CD4-positive, alpha-beta memory T cell (primary cell): ENCODE measurements around the gene CDKAL1. TPM values are rescaled to one million over a fixed set of nuclear protein-coding genes. Genes with fewer than 3 reads are reported as not detected.

Experiments used
- CTCF ChIA-PET: fragments of 350-600 bp; sonication (Branson Sonifier 250); formaldehyde crosslinking; loops from one replicate; lab custom pipeline; 2021; ENCODE audit warnings: inconsistent platforms; ENCODE audit not compliant: partially characterized antibody; lab: Charles Lee
- POLR2A ChIA-PET: fragments of 350-600 bp; sonication (Branson Sonifier 250); formaldehyde crosslinking; loops from one replicate; lab custom pipeline; 2021; ENCODE audit not compliant: partially characterized antibody; lab: Charles Lee
- DNase-seq, 5 donors: peaks; one replicate each; pipeline versions ENCODE4 v3.0.0 to v3.0.0-alpha.2; 2020 to 2022; ENCODE audit warnings: mixed read lengths in 1 of 5
- H3K27ac ChIP-seq: one replicate; pipeline ENCODE4 v1.7.0; 2013; ENCODE audit warnings: low read depth, low read length
- H3K27me3 ChIP-seq: 2 replicates; pipeline ENCODE4 v1.7.0; 2013; ENCODE audit warnings: mild to moderate bottlenecking, low read length, moderate library complexity; ENCODE audit not compliant: insufficient read depth
- H3K36me3 ChIP-seq: 2 replicates; pipeline ENCODE4 v1.7.0; 2013; ENCODE audit warnings: mild to moderate bottlenecking, low read length, moderate library complexity; ENCODE audit not compliant: insufficient read depth
- H3K4me1 ChIP-seq: 2 replicates; pipeline ENCODE4 v1.7.0; 2013; ENCODE audit warnings: mild to moderate bottlenecking, low read length, moderate library complexity; ENCODE audit not compliant: insufficient read depth
- H3K4me3 ChIP-seq, 2 donors: one replicate each; pipeline ENCODE4 v1.7.0; 2013; ENCODE audit warnings: low read length in 2 of 2, mild to moderate bottlenecking in 1 of 2
- H3K9me3 ChIP-seq, 2 donors: one replicate each; pipeline ENCODE4 v1.7.0; 2013; ENCODE audit warnings: low read length in 2 of 2, control low read depth in 1 of 2; ENCODE audit not compliant: control insufficient read depth in 1 of 2
- H3K27ac Mint-ChIP-seq, 7 donors: one replicate each; pipeline ENCODE4 v1.8.0; 2020 to 2021; ENCODE audit warnings: mixed read lengths in 7 of 7, mild to moderate bottlenecking in 6 of 7, inconsistent platforms in 3 of 7, moderate library complexity in 3 of 7
- H3K27me3 Mint-ChIP-seq, 2 donors: one replicate each; pipeline ENCODE4 v1.8.0; 2020 to 2021; ENCODE audit warnings: mixed read lengths in 2 of 2
- H3K36me3 Mint-ChIP-seq, 2 donors: one replicate each; pipeline ENCODE4 v1.8.0; 2020 to 2021; ENCODE audit warnings: mixed read lengths in 2 of 2, inconsistent platforms in 1 of 2, mild to moderate bottlenecking in 1 of 2
- H3K4me1 Mint-ChIP-seq, 4 donors: one replicate each; pipeline ENCODE4 v1.8.0; 2020 to 2021; ENCODE audit warnings: mixed read lengths in 4 of 4, mild to moderate bottlenecking in 1 of 4
- H3K4me3 Mint-ChIP-seq, 8 donors: one replicate each; pipeline ENCODE4 v1.8.0; 2020 to 2021; ENCODE audit warnings: mixed read lengths in 8 of 8, mild to moderate bottlenecking in 7 of 8, moderate library complexity in 6 of 8, inconsistent platforms in 3 of 8
- H3K9me3 Mint-ChIP-seq, 8 donors: one replicate each; pipeline ENCODE4 v1.8.0; 2020 to 2021; ENCODE audit warnings: mixed read lengths in 8 of 8, mild to moderate bottlenecking in 5 of 8, inconsistent platforms in 3 of 8, moderate library complexity in 1 of 8
- intact Hi-C: fragments of 100-400 bp; cut with micrococcal nuclease; formaldehyde crosslinking; loops from one replicate; pipeline ENCODE4 v1.15.1; 2023
- polyA plus RNA-seq, 2 donors: library from polyadenylated mRNA; unstranded; fragments of 300-500 nt; fragmentation: Illumina TruSeq; gene quantifications; one replicate each; pipeline ENCODE4 v1.2.3, GENCODE V29; 2021
- total RNA-seq, 2 experiments: library from RNA; stranded (reverse); gene quantifications; one replicate each; pipeline ENCODE4 v1.2.3, GENCODE V29; 2021

Gene CDKAL1
- total and polyA plus RNA-seq, 4 experiments from 2014 or later: 22.3 to 41.8 (median 26.8) TPM

- Mint-ChIP-seq H3K4me1 (peaks cover 33 to 72% (median 57%) of the 10 kb centered on the region in 4 donors), H3K9me3 (no peaks in the 10 kb centered on the region), H3K4me3 (peak overlapping the region in 1 of 8 donors; percentile 23), H3K27me3 (no peaks in the 10 kb centered on the region), H3K27ac (no peak overlapping the region), H3K36me3 (peaks cover 28 to 67% of the 10 kb centered on the region in 2 donors)
- intact Hi-C loops: no loop called here
- peaks cover 15% of the 10 kb centered on the region for H3K36me3 ChIP-seq
- ChIA-PET POLR2A (no interaction called here), CTCF (interaction anchor here (0.6 to 1.5 kb wide), 3 partner anchors 13 to 412 kb away, joined by 3 to 5 read pairs (median 4); no protein-coding TSS in a partner anchor)
- H3K9me3 ChIP-seq: no peaks in the 10 kb centered on the region
- no peak overlapping the region for H3K27ac ChIP-seq
- DNase-seq: no peak
- peaks cover 36% of the 10 kb centered on the region for H3K4me1 ChIP-seq
- H3K27me3 ChIP-seq: no peaks in the 10 kb centered on the region
- H3K4me3 ChIP-seq: no peak overlapping the region
These were observed 3.9 kb downstream of the CDKAL1 start for GRCh38 chr6:20538131-20538662.

GRCh38 chr6:20538907-20539306, 4.7 kb downstream of the CDKAL1 start:
- CTCF ChIA-PET: interaction anchor here (1.4 to 1.5 kb wide), 2 partner anchors 12 to 413 kb away, joined by 4 to 5 read pairs; no protein-coding TSS in a partner anchor
- peaks cover 34 to 74% (median 56%) of the 10 kb centered on the region in 4 donors for H3K4me1 Mint-ChIP-seq

GRCh38 chr6:20539387-20539786, 5.1 kb downstream of the CDKAL1 start:
- peaks cover 16% of the 10 kb centered on the region for H3K36me3 ChIP-seq
- H3K4me1 ChIP-seq: peaks cover 29% of the 10 kb centered on the region

More at GRCh38 chr6:20538907-20539306, 4.7 kb downstream of the CDKAL1 start:
- H3K9me3 Mint-ChIP-seq: no peaks in the 10 kb centered on the region
- DNase-seq: no peak
- Histone ChIP-seq H3K36me3 (peaks cover 16% of the 10 kb centered on the region), H3K27ac (no peak overlapping the region), H3K27me3 (no peaks in the 10 kb centered on the region), H3K9me3 (no peaks in the 10 kb centered on the region), H3K4me1 (peaks cover 30% of the 10 kb centered on the region), H3K4me3 (no peak overlapping the region)
- peak overlapping the region in 1 of 8 donors; percentile 39 for H3K4me3 Mint-ChIP-seq
- H3K36me3 Mint-ChIP-seq: peaks cover 28 to 69% of the 10 kb centered on the region in 2 donors
- H3K27ac Mint-ChIP-seq: no peak overlapping the region
- POLR2A ChIA-PET: no interaction called here
- H3K27me3 Mint-ChIP-seq: no peaks in the 10 kb centered on the region
- intact Hi-C loops: no loop called here

GRCh38 chr6:20540683-20541082, 6.4 kb downstream of the CDKAL1 start:
- Mint-ChIP-seq H3K27me3 (no peaks in the 10 kb centered on the region), H3K27ac (peak overlapping the region in 2 of 7 donors; percentile 13 to 50), H3K4me3 (no peak overlapping the region), H3K4me1 (peaks cover 29 to 58% (median 48%) of the 10 kb centered on the region in 4 donors), H3K36me3 (peaks cover 38 to 64% of the 10 kb centered on the region in 2 donors), H3K9me3 (no peaks in the 10 kb centered on the region)
- H3K36me3 ChIP-seq: peaks cover 16% of the 10 kb centered on the region
- no peak overlapping the region for H3K27ac ChIP-seq
- H3K27me3 ChIP-seq: no peaks in the 10 kb centered on the region
- peaks cover 21% of the 10 kb centered on the region for H3K4me1 ChIP-seq
- ChIA-PET POLR2A (no interaction called here), CTCF (interaction anchor here (1.0 to 1.7 kb wide), 2 partner anchors 13 to 1053 kb away, joined by 3 to 5 read pairs; partner anchors contain the start of gene SOX4)
- no peak for DNase-seq
- intact Hi-C loops: no loop called here
- no peak overlapping the region for H3K4me3 ChIP-seq
- no peaks in the 10 kb centered on the region for H3K9me3 ChIP-seq

More at GRCh38 chr6:20539387-20539786, 5.1 kb downstream of the CDKAL1 start:
- Mint-ChIP-seq H3K4me3 (no peak overlapping the region), H3K36me3 (peaks cover 31 to 67% of the 10 kb centered on the region in 2 donors), H3K27me3 (no peaks in the 10 kb centered on the region), H3K9me3 (no peaks in the 10 kb centered on the region), H3K27ac (peak overlapping the region in 2 of 7 donors; percentile 17 to 46), H3K4me1 (peaks cover 34 to 70% (median 53%) of the 10 kb centered on the region in 4 donors)
- intact Hi-C loops: no loop called here
- H3K27me3 ChIP-seq: no peaks in the 10 kb centered on the region
- no peaks in the 10 kb centered on the region for H3K9me3 ChIP-seq
- POLR2A ChIA-PET: no interaction called here
- CTCF ChIA-PET: no interaction called here
- H3K4me3 ChIP-seq: no peak overlapping the region
- H3K27ac ChIP-seq: no peak overlapping the region
- DNase-seq: no peak

GRCh38 chr6:20541382-20541781, 7.1 kb downstream of the CDKAL1 start:
- H3K36me3 Mint-ChIP-seq: peaks cover 40 to 68% of the 10 kb centered on the region in 2 donors
- H3K9me3 ChIP-seq: no peaks in the 10 kb centered on the region
- no peaks in the 10 kb centered on the region for H3K27me3 Mint-ChIP-seq
- H3K9me3 Mint-ChIP-seq: no peaks in the 10 kb centered on the region
- no peak for DNase-seq
- H3K4me1 Mint-ChIP-seq: peaks cover 29 to 51% (median 44%) of the 10 kb centered on the region in 4 donors
- no peaks in the 10 kb centered on the region for H3K27me3 ChIP-seq
- CTCF ChIA-PET: interaction anchor here (1.0 to 1.7 kb wide), 3 partner anchors 11 to 1052 kb away, joined by 3 to 5 read pairs (median 3); partner anchors contain the start of gene SOX4
- POLR2A ChIA-PET: no interaction called here
- H3K4me1 ChIP-seq: peaks cover 18% of the 10 kb centered on the region
- H3K27ac ChIP-seq: no peak overlapping the region
- H3K36me3 ChIP-seq: peaks cover 16% of the 10 kb centered on the region
- intact Hi-C loops: no loop called here
- no peak overlapping the region for H3K27ac Mint-ChIP-seq
- no peak overlapping the region for H3K4me3 Mint-ChIP-seq
- no peak overlapping the region for H3K4me3 ChIP-seq

- POLR2A ChIA-PET: no interaction called here
- Mint-ChIP-seq H3K9me3 (no peaks in the 10 kb centered on the region), H3K4me1 (peaks cover 26 to 39% (median 34%) of the 10 kb centered on the region in 4 donors), H3K36me3 (peaks cover 37 to 66% of the 10 kb centered on the region in 2 donors), H3K27ac (peak overlapping the region in 1 of 7 donors; percentile 10), H3K4me3 (no peak overlapping the region), H3K27me3 (no peaks in the 10 kb centered on the region)
- CTCF ChIA-PET: no interaction called here
- H3K27ac ChIP-seq: no peak overlapping the region
- no peak for DNase-seq
- H3K9me3 ChIP-seq: no peaks in the 10 kb centered on the region
- no peak overlapping the region for H3K4me3 ChIP-seq
- intact Hi-C loops: no loop called here
- H3K36me3 ChIP-seq: peaks cover 31% of the 10 kb centered on the region
- H3K4me1 ChIP-seq: peaks cover 18% of the 10 kb centered on the region
- H3K27me3 ChIP-seq: no peaks in the 10 kb centered on the region
These were observed 8.8 kb downstream of the CDKAL1 start for GRCh38 chr6:20542927-20543602.

GRCh38 chr6:20548264-20548663, 14.0 kb downstream of the CDKAL1 start:
- H3K9me3 Mint-ChIP-seq: no peaks in the 10 kb centered on the region
- H3K4me3 Mint-ChIP-seq: no peak overlapping the region
- peaks cover 3 to 13% (median 8%) of the 10 kb centered on the region in 4 donors for H3K4me1 Mint-ChIP-seq
- H3K4me1 ChIP-seq: no peaks in the 10 kb centered on the region
- H3K27ac Mint-ChIP-seq: no peak overlapping the region
- H3K27me3 ChIP-seq: no peaks in the 10 kb centered on the region
- H3K27me3 Mint-ChIP-seq: no peaks in the 10 kb centered on the region
- DNase-seq: no peak
- ChIA-PET POLR2A (no interaction called here), CTCF (interaction anchor here (0.7 to 1.2 kb wide), 2 partner anchors 20 to 252 kb away, joined by 3 to 4 read pairs; no protein-coding TSS in a partner anchor)
- intact Hi-C loops: no loop called here
- no peak overlapping the region for H3K27ac ChIP-seq
- H3K36me3 ChIP-seq: peaks cover 22% of the 10 kb centered on the region
- H3K4me3 ChIP-seq: no peak overlapping the region
- peaks cover 33 to 39% of the 10 kb centered on the region in 2 donors for H3K36me3 Mint-ChIP-seq
- H3K9me3 ChIP-seq: no peaks in the 10 kb centered on the region
